HEK293 (cell line): Measurements from ENCODE around the gene CD200.

Experiments
- ZBTB26 ChIP-seq: fragments of 450-650 bp; formaldehyde crosslinking; optimal IDR thresholded peaks from 2 replicates; pipeline ENCODE3; 2016; ENCODE audit warnings: missing biosample characterization, mild to moderate bottlenecking, missing genetic modification characterization
- ZIC2 ChIP-seq: fragments of 450-650 bp; formaldehyde crosslinking; IDR thresholded peaks from 2 replicates; pipeline ENCODE4 v1.5.1; 2016; ENCODE audit warnings: missing biosample characterization, missing genetic modification characterization
- ZNF302 ChIP-seq: fragments of 450-650 bp; formaldehyde crosslinking; IDR thresholded peaks from 2 replicates; pipeline ENCODE4 v1.5.1; 2016; ENCODE audit warnings: missing biosample characterization, missing genetic modification characterization, low read depth
- ZNF423 ChIP-seq: fragments of 450-650 bp; formaldehyde crosslinking; IDR thresholded peaks from 2 replicates; pipeline ENCODE4 v1.5.1; 2016; ENCODE audit warnings: missing biosample characterization, missing genetic modification characterization
- ZNF529 ChIP-seq: fragments of 450-650 bp; formaldehyde crosslinking; IDR thresholded peaks from 2 replicates; pipeline ENCODE4 v1.5.1; 2017; ENCODE audit warnings: missing genetic modification characterization, missing biosample characterization; ENCODE audit not compliant: insufficient replicate concordance
- TF ChIP-seq, protein P1 (sequence below): fragments of 450-650 bp; formaldehyde crosslinking; IDR thresholded peaks from 2 replicates; pipeline ENCODE4 v1.5.1; 2016; ENCODE audit warnings: missing biosample characterization, missing genetic modification characterization

- no peak for TF ChIP-seq ZNF423 (tag by site-specific recombination)
- TF ChIP-seq, protein P1, sequence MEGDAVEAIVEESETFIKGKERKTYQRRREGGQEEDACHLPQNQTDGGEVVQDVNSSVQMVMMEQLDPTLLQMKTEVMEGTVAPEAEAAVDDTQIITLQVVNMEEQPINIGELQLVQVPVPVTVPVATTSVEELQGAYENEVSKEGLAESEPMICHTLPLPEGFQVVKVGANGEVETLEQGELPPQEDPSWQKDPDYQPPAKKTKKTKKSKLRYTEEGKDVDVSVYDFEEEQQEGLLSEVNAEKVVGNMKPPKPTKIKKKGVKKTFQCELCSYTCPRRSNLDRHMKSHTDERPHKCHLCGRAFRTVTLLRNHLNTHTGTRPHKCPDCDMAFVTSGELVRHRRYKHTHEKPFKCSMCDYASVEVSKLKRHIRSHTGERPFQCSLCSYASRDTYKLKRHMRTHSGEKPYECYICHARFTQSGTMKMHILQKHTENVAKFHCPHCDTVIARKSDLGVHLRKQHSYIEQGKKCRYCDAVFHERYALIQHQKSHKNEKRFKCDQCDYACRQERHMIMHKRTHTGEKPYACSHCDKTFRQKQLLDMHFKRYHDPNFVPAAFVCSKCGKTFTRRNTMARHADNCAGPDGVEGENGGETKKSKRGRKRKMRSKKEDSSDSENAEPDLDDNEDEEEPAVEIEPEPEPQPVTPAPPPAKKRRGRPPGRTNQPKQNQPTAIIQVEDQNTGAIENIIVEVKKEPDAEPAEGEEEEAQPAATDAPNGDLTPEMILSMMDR (tag by site-specific recombination) = no peak
- TF ChIP-seq ZIC2 (tag by site-specific recombination) = no peak
- TF ChIP-seq ZNF302 (tag by site-specific recombination) = no peak
- TF ChIP-seq ZNF529 = no peak
- no peak for TF ChIP-seq ZBTB26 (tag by site-specific recombination)
Observed at GRCh38 chr3:112289011-112289410, 43.9 kb upstream of the CD200 start.
